Stomach (tissue), 4 donors: Measurements from ENCODE around the gene CSNK2A3.

ENCODE experiments used
- EP300 ChIP-seq: sonication (generic); formaldehyde crosslinking; IDR thresholded peaks from one replicate; pipeline ENCODE4 v1.6.1; 2017; ENCODE audit warnings: antibody characterized with exemption
- POLR2A ChIP-seq, 4 donors: fragments of 450-650 bp; IDR thresholded peaks; one replicate each; pipeline ENCODE4 v1.6.1; 2016; ENCODE audit warnings: antibody characterized with exemption in 4 of 4, control low read depth in 2 of 4, mild to moderate bottlenecking in 1 of 4, moderate library complexity in 1 of 4
- POLR2AphosphoS5 ChIP-seq, 3 donors: sonication (generic); formaldehyde crosslinking; IDR thresholded peaks; one replicate each; pipeline ENCODE4 v1.6.1; 2016; ENCODE audit warnings: antibody characterized with exemption in 3 of 3
- TF ChIP-seq, protein P1 (sequence below), 7 experiments: fragments of 450-650 bp in 4 of 7; fragments of 200-600 bp in 3 of 7; sonication (generic) in 3 of 7; IDR thresholded peaks; one replicate each; pipeline ENCODE4 v1.5.1; 2016 to 2019; ENCODE audit warnings: antibody characterized with exemption in 7 of 7, control low read depth in 2 of 7, mild to moderate bottlenecking in 1 of 7

DNA sequence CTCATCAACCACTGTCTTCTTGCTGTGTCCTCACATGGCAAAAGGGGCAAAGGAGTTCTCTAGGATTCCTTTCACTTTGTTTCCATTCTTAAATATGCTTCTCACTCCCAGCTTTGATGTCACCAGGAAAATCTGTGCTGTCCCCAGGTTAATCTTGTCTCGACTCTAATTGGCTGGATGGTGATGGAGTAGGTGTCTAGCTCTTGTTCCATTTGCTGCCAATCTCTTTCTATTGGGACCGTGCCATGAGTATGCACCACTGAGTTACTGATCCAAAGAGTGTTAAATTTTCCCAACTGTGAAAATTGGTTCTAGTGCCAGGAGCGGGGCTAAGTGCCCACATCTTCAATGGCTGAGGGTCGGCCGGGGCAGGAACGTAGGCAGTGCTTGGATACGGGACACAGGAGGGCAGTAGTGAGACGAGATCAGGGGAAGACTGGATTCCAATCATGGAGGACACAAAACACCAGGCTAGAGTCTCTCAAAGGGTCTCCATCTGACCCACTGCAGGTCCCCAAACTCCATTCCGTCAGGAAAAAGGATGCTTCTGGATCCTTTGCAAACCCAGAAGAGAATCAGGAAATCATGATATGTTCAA, 47.7 kb upstream of the CSNK2A3 start:
- TF ChIP-seq, protein P1, sequence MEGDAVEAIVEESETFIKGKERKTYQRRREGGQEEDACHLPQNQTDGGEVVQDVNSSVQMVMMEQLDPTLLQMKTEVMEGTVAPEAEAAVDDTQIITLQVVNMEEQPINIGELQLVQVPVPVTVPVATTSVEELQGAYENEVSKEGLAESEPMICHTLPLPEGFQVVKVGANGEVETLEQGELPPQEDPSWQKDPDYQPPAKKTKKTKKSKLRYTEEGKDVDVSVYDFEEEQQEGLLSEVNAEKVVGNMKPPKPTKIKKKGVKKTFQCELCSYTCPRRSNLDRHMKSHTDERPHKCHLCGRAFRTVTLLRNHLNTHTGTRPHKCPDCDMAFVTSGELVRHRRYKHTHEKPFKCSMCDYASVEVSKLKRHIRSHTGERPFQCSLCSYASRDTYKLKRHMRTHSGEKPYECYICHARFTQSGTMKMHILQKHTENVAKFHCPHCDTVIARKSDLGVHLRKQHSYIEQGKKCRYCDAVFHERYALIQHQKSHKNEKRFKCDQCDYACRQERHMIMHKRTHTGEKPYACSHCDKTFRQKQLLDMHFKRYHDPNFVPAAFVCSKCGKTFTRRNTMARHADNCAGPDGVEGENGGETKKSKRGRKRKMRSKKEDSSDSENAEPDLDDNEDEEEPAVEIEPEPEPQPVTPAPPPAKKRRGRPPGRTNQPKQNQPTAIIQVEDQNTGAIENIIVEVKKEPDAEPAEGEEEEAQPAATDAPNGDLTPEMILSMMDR (IDR thresholded peaks at IDR 0.05): no peak
- TF ChIP-seq EP300 (no peak), POLR2AphosphoS5 (IDR thresholded peaks at IDR 0.05) (no peak), POLR2A (IDR thresholded peaks at IDR 0.05) (no peak)
